ENCODE data around the gene FHOD3.

The FHOD3 gene

DNA sequence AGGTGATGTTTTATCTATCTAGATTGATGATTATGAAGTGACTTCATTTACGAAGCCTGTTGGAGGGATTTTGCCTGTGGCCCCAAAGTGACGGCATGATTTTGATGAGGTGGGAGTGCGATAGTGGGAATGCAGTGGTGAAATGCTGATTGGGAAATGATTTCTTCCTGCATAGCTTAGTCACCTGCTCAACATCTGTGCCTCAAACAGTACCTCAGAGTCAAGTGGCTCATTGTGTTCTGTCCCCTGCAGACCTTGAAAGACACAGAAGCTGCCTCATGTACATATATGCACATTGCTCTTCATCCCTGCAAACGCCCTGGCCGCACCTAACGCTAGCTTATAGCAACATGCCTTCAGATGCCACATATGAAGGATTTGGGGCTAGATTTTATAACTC, 330.1 kb downstream of the FHOD3 start:
- Histone ChIP-seq H3K27me3 (replicated peaks) (no peaks in the 10 kb centered on the region), H3K36me3 (replicated peaks) (no peaks in the 10 kb centered on the region), H3K4me3 (ENCODE audit: low read depth, low read length) (no peak overlapping the region), H3K27ac (no peak overlapping the region)
- no peak for DNase-seq
- in situ Hi-C loops (cut with HindIII; ENCODE audit: low pct_ligation_motif_present, low sequenced_read_pairs): no loop called here
- TF ChIP-seq, protein P1, sequence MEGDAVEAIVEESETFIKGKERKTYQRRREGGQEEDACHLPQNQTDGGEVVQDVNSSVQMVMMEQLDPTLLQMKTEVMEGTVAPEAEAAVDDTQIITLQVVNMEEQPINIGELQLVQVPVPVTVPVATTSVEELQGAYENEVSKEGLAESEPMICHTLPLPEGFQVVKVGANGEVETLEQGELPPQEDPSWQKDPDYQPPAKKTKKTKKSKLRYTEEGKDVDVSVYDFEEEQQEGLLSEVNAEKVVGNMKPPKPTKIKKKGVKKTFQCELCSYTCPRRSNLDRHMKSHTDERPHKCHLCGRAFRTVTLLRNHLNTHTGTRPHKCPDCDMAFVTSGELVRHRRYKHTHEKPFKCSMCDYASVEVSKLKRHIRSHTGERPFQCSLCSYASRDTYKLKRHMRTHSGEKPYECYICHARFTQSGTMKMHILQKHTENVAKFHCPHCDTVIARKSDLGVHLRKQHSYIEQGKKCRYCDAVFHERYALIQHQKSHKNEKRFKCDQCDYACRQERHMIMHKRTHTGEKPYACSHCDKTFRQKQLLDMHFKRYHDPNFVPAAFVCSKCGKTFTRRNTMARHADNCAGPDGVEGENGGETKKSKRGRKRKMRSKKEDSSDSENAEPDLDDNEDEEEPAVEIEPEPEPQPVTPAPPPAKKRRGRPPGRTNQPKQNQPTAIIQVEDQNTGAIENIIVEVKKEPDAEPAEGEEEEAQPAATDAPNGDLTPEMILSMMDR (IDR thresholded peaks at IDR 0.05; ENCODE audit: low read depth, low read length, missing control alignments): no peak

DNA sequence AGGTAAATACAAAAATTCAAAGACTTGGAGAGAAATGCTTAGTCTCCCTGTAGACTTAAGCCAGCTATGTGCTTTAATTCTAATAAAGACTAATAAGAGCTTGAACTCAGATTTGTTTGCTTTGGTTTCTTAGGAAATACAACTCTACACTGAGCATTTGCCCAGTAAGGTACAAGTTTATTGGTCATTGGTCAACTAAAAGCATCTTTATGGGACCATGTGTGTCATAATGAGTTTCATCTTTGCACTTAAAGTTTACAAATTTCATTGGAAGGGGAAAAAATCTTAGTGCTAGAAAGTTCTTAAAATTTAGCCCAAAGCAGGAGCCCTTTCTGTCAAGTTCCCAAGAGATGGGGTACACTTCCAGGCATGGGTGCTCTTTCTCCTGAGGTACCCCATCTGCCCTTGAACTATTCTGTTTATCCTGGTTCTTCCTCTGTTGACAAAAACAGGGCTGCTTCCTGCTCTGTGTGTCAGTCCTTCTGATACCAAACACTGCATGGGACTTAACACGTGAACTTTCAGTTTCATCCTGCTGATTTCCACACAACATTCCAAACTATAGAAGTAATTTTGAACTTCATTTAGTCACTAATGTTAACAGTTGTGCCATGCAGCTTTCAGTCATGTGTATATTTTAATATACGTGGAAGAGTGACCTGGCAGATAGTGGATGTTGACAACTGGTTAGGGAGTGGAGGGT, 331.1 kb downstream of the FHOD3 start:
- Histone ChIP-seq H3K27ac (no peak overlapping the region), H3K27me3 (replicated peaks) (no peaks in the 10 kb centered on the region), H3K36me3 (replicated peaks) (no peaks in the 10 kb centered on the region), H3K4me3 (ENCODE audit: low read depth, low read length) (no peak overlapping the region)
- in situ Hi-C loops (cut with HindIII; ENCODE audit: low pct_ligation_motif_present, low sequenced_read_pairs): no loop called here
- TF ChIP-seq, protein P1 (IDR thresholded peaks at IDR 0.05; ENCODE audit: low read depth, low read length, missing control alignments): no peak
- peak; percentile 43 for DNase-seq

DNA sequence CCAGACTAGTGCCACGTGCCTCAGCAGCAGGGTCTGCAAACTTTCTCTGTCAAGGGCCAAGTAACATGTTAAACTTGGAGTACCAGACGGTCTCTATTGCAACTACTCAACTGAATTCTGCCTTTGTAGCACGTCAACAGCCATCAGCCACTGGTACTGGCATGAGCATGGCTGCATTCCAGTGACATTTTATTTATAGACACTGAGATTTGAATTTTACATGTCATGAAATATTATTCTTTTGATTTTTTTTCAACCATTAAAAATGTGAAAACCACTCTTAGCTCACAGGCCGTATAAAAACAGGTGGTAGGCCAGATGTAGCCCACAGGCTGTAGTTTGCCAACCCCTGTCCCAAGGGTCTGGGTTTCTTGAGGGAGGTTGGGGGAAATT, 331.6 kb downstream of the FHOD3 start:
- H3K4me3 ChIP-seq (ENCODE audit: low read depth, low read length): no peak overlapping the region
- H3K27ac ChIP-seq: no peak overlapping the region
- TF ChIP-seq, protein P1 (IDR thresholded peaks at IDR 0.05; ENCODE audit: low read depth, low read length, missing control alignments): no peak
- no peaks in the 10 kb centered on the region for H3K27me3 ChIP-seq (replicated peaks)
- in situ Hi-C loops (cut with HindIII; ENCODE audit: low pct_ligation_motif_present, low sequenced_read_pairs): no loop called here
- H3K36me3 ChIP-seq (replicated peaks): no peaks in the 10 kb centered on the region
- DNase-seq: no peak

DNA sequence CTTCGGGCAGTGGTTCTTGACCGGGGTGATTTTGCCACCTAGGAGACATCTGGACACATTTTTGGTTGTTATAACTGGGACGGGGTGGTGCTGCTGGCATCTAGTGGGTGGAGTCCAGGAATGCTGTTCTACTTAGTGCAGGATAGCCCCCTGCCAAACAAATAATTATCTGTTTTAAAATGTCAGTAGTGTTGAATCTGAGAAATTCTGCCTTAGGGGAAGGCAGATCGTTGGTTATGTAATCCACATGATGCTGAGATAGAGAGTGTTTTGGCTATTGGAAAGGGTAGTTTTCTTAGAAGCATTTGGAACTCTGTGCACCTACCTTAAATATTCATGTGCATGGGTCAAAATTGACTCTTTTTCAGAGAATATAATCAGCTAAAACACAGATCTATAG, 332.3 kb downstream of the FHOD3 start:
- Histone ChIP-seq H3K27me3 (replicated peaks) (no peaks in the 10 kb centered on the region), H3K27ac (no peak overlapping the region), H3K36me3 (replicated peaks) (no peaks in the 10 kb centered on the region), H3K4me3 (ENCODE audit: low read depth, low read length) (no peak overlapping the region)
- in situ Hi-C loops (cut with HindIII; ENCODE audit: low pct_ligation_motif_present, low sequenced_read_pairs): no loop called here
- TF ChIP-seq, protein P1 (IDR thresholded peaks at IDR 0.05; ENCODE audit: low read depth, low read length, missing control alignments): no peak
- DNase-seq: no peak

DNA sequence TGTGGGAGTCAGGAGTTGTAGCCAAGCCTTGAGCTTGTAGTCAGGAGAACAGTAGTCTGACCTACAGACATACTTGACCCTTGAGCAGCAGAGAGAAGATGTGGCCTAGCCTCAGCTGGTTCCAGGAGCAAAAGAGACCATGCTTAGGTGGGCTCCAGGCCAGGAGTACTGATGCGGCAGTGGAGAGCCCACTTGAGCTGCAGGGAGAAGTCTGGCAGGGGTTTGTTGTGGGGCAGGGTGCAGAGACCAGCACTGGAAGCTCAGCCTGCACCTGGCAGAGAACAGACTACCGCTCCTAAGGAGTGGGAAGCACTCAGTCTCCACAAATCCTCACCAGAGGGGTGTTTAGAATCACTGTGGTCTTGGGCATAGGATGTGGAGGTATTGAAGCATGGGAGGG, 333.4 kb downstream of the FHOD3 start:
- in situ Hi-C loops (cut with HindIII; ENCODE audit: low pct_ligation_motif_present, low sequenced_read_pairs): no loop called here
- Histone ChIP-seq H3K36me3 (replicated peaks) (no peaks in the 10 kb centered on the region), H3K4me3 (ENCODE audit: low read depth, low read length) (no peak overlapping the region), H3K27ac (no peak overlapping the region), H3K27me3 (replicated peaks) (no peaks in the 10 kb centered on the region)
- DNase-seq: no peak
- TF ChIP-seq, protein P1 (IDR thresholded peaks at IDR 0.05; ENCODE audit: low read depth, low read length, missing control alignments): no peak

DNA sequence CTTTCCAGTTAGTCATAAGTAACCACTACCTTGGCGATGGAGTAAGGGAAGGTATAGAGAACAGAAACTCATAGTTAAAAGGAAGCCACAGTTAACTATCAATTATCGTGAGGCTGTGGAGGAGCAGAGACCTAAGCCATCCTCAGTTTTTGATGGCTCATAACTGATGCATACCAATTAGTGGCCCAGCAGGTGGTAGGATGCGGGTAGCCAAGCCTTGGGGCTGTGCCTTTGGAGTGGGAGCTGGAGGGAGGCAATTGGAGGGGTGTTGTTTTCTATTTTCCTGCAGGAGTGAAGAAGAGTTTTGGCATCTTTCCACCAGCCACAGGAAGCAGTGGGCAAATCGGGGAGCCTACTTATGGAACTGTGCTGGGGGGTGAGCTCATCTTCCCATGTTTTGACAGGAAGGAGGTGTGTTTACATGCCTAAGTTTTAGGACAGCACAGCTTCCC, 336.5 kb downstream of the FHOD3 start:
- Histone ChIP-seq H3K27me3 (replicated peaks) (no peaks in the 10 kb centered on the region), H3K36me3 (replicated peaks) (no peaks in the 10 kb centered on the region), H3K27ac (no peak overlapping the region), H3K4me3 (ENCODE audit: low read depth, low read length) (no peak overlapping the region)
- no peak for DNase-seq
- in situ Hi-C loops (cut with HindIII; ENCODE audit: low pct_ligation_motif_present, low sequenced_read_pairs): no loop called here
- TF ChIP-seq, protein P1 (IDR thresholded peaks at IDR 0.05; ENCODE audit: low read depth, low read length, missing control alignments): no peak

All from brain microvascular endothelial cell (primary cell).